Panc1 (cell line): ENCODE measurements around the gene FAM81A. TPM values are rescaled to one million over a fixed set of nuclear protein-coding genes. Genes with fewer than 3 reads are reported as not detected.

Experiments used
- ATAC-seq: fragments of 200-7000 bp; cut with Tn5 transposase; 2 replicates; pipeline ENCODE4 v1.9.1; 2020; ENCODE audit warnings: mild to moderate bottlenecking, moderate library complexity
- BruUV-seq: library from RNA; stranded (reverse); fragments of 400-500 nt; replicated peaks from 2 replicates; lab custom pipeline; 2021; lab: Mats Ljungman, UMichigan
- CTCF ChIA-PET: fragments of 300-600 bp; sonication (Branson Sonifier 250); formaldehyde crosslinking; loops from one replicate; lab custom pipeline; 2022; ENCODE audit warnings: antibody characterized with exemption; lab: Charles Lee
- POLR2A ChIA-PET: fragments of 300-600 bp; sonication (Branson Sonifier 250); formaldehyde crosslinking; loops from one replicate; lab custom pipeline; 2022; ENCODE audit warnings: antibody characterized with exemption; lab: Charles Lee
- DNase-seq: peaks from one replicate; pipeline ENCODE4 v3.0.0-alpha.2; 2010; ENCODE audit warnings: low read depth, low spot score
- H3K27ac ChIP-seq: 2 replicates; pipeline ENCODE4 v1.5.1; 2011; ENCODE audit warnings: mild to moderate bottlenecking, low read length, inconsistent platforms
- H3K27me3 ChIP-seq: fragments of 200-500 bp; sonication (Bioruptor generic); 2 replicates; pipeline ENCODE4 v1.6.0; 2014; ENCODE audit warnings: low read length, inconsistent platforms; ENCODE audit not compliant: control insufficient read depth, insufficient read depth
- H3K36me3 ChIP-seq: fragments of 200-500 bp; sonication (Bioruptor generic); 2 replicates; pipeline ENCODE4 v1.5.1; 2014; ENCODE audit warnings: inconsistent platforms, mild to moderate bottlenecking, low read length, moderate library complexity; ENCODE audit not compliant: control insufficient read depth, insufficient read depth
- H3K4me1 ChIP-seq: 2 replicates; pipeline ENCODE4 v1.5.1; 2011; ENCODE audit warnings: inconsistent platforms, mild to moderate bottlenecking, low read length, moderate library complexity; ENCODE audit not compliant: control insufficient read depth, insufficient read depth
- H3K4me3 ChIP-seq, 2 experiments: 2 replicates each; pipeline ENCODE4 v1.5.1; 2011 to 2012; ENCODE audit warnings: low read depth in 2 of 2, low read length in 2 of 2, mild to moderate bottlenecking in 2 of 2, inconsistent platforms in 1 of 2, moderate library complexity in 1 of 2
- H3K9me3 ChIP-seq: fragments of 200-500 bp; sonication (Bioruptor generic); 2 replicates; pipeline ENCODE4 v1.5.1; 2014; ENCODE audit warnings: low read depth, mild to moderate bottlenecking, inconsistent platforms, low read length, moderate library complexity; ENCODE audit not compliant: control insufficient read depth, insufficient read depth
- POLR2AphosphoS5 ChIP-seq: IDR thresholded peaks from 2 replicates; pipeline ENCODE4 v1.6.1; 2012; ENCODE audit warnings: mild to moderate bottlenecking, low read depth, low read length, moderate library complexity
- SIN3A ChIP-seq: IDR thresholded peaks from 2 replicates; pipeline ENCODE4 v1.6.1; 2012; ENCODE audit warnings: low read depth, mild to moderate bottlenecking, low read length, moderate library complexity, borderline replicate concordance; ENCODE audit not compliant: insufficient read depth
- TCF7L2 ChIP-seq: IDR thresholded peaks from 2 replicates; pipeline ENCODE4 v1.6.1; 2011; ENCODE audit warnings: mild to moderate bottlenecking, low read depth, low read length, inconsistent platforms
- in situ Hi-C: cut with HindIII; loops from 2 replicates; pipeline ENCODE4 v1.10.0; 2016; ENCODE audit warnings: low sequenced_read_pairs, low pct_unique_long_range_greater_than_20kb
- intact Hi-C: fragments of 100-400 bp; cut with micrococcal nuclease; formaldehyde crosslinking; loops from one replicate; pipeline ENCODE4 v1.10.0; 2022; ENCODE audit not compliant: unreplicated experiment
- total RNA-seq: library from RNA; stranded (reverse); gene quantifications from one replicate; pipeline ENCODE4 v1.2.1, GENCODE V29; 2021; ENCODE audit not compliant: unreplicated experiment
- TF ChIP-seq, protein P1 (sequence below), 2 experiments: IDR thresholded peaks; 2 replicates each; pipeline ENCODE4 v1.6.1; 2011 to 2012; ENCODE audit warnings: low read depth in 2 of 2, control low read depth in 1 of 2, low read length in 1 of 2, mild to moderate bottlenecking in 1 of 2, moderate library complexity in 1 of 2; ENCODE audit not compliant: insufficient read depth in 1 of 2
- TF ChIP-seq, protein P2 (sequence below): fragments of 450-650 bp; IDR thresholded peaks from 2 replicates; pipeline ENCODE4 v1.5.1; 2017; ENCODE audit warnings: mild to moderate bottlenecking

FAM81A gene
- total RNA-seq, 1 experiment from 2014 or later = 7.3 TPM

DNA sequence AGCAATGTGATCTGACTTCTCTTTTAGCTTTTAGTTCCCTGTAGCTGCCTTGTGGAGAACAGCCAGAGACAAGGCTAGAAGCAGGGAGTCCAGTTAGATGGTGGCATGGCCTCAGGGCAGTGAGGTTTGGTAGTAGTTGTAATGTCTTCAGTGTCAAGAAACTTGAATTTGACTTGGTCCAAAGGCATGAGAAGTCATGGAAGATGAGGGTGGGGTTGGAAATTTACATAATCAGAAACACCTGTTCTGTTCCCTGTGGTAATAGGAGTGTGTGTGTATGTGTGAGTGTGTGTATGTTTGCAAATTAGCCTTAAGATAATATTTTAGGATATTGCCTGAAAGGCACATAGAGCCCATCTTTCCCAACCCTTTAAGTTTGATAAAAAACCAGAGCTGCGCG, 118.4 kb downstream of the FAM81A start:
- H3K4me3 ChIP-seq = no peak overlapping the region
- POLR2A ChIA-PET = no interaction called here
- intact Hi-C loops = no loop called here
- H3K9me3 ChIP-seq = no peaks in the 10 kb centered on the region
- H3K4me1 ChIP-seq = no peaks in the 10 kb centered on the region
- BruUV-seq = no TSS peak
- CTCF ChIA-PET = no interaction called here
- no peak for DNase-seq
- in situ Hi-C loops = no loop called here
- no peaks in the 10 kb centered on the region for H3K27me3 ChIP-seq
- H3K27ac ChIP-seq = no peak overlapping the region
- TF ChIP-seq POLR2AphosphoS5 (no peak), TCF7L2 (no peak), SIN3A (no peak)
- TF ChIP-seq, protein P1, sequence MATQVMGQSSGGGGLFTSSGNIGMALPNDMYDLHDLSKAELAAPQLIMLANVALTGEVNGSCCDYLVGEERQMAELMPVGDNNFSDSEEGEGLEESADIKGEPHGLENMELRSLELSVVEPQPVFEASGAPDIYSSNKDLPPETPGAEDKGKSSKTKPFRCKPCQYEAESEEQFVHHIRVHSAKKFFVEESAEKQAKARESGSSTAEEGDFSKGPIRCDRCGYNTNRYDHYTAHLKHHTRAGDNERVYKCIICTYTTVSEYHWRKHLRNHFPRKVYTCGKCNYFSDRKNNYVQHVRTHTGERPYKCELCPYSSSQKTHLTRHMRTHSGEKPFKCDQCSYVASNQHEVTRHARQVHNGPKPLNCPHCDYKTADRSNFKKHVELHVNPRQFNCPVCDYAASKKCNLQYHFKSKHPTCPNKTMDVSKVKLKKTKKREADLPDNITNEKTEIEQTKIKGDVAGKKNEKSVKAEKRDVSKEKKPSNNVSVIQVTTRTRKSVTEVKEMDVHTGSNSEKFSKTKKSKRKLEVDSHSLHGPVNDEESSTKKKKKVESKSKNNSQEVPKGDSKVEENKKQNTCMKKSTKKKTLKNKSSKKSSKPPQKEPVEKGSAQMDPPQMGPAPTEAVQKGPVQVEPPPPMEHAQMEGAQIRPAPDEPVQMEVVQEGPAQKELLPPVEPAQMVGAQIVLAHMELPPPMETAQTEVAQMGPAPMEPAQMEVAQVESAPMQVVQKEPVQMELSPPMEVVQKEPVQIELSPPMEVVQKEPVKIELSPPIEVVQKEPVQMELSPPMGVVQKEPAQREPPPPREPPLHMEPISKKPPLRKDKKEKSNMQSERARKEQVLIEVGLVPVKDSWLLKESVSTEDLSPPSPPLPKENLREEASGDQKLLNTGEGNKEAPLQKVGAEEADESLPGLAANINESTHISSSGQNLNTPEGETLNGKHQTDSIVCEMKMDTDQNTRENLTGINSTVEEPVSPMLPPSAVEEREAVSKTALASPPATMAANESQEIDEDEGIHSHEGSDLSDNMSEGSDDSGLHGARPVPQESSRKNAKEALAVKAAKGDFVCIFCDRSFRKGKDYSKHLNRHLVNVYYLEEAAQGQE (IDR thresholded peaks at IDR 0.05; ENCODE audit: insufficient read depth in 1 of 2, low read depth in 2 of 2, low read length in 1 of 2) = no peak
- TF ChIP-seq, protein P2, sequence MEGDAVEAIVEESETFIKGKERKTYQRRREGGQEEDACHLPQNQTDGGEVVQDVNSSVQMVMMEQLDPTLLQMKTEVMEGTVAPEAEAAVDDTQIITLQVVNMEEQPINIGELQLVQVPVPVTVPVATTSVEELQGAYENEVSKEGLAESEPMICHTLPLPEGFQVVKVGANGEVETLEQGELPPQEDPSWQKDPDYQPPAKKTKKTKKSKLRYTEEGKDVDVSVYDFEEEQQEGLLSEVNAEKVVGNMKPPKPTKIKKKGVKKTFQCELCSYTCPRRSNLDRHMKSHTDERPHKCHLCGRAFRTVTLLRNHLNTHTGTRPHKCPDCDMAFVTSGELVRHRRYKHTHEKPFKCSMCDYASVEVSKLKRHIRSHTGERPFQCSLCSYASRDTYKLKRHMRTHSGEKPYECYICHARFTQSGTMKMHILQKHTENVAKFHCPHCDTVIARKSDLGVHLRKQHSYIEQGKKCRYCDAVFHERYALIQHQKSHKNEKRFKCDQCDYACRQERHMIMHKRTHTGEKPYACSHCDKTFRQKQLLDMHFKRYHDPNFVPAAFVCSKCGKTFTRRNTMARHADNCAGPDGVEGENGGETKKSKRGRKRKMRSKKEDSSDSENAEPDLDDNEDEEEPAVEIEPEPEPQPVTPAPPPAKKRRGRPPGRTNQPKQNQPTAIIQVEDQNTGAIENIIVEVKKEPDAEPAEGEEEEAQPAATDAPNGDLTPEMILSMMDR = no peak
- no peak for ATAC-seq
- no peaks in the 10 kb centered on the region for H3K36me3 ChIP-seq

DNA sequence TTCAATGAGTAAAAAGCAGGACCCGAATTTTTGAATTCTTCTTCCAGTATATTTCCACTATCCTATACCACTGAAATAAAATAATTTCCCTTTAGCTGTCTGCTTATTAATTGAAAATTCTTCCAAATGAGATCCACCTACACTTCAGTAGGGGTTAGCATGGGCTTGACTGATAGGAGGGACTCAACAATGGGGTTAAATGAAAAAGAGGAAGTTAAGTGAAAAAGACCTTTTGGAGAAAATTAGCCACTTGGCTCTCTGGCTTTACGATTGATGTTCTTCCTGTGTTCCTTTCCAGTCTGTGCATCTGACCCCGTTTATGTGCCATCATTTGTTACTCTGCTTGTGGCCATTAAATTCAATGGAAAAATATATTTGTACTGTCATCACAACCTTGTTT, 119.6 kb downstream of the FAM81A start:
- in situ Hi-C loops = no loop called here
- ChIA-PET POLR2A (no interaction called here), CTCF (no interaction called here)
- Histone ChIP-seq H3K4me1 (no peaks in the 10 kb centered on the region), H3K36me3 (no peaks in the 10 kb centered on the region), H3K4me3 (no peak overlapping the region), H3K9me3 (no peaks in the 10 kb centered on the region), H3K27me3 (no peaks in the 10 kb centered on the region), H3K27ac (no peak overlapping the region)
- ATAC-seq (no peak), DNase-seq (no peak)
- intact Hi-C loops = no loop called here
- TF ChIP-seq SIN3A = no peak
- BruUV-seq = no TSS peak

DNA sequence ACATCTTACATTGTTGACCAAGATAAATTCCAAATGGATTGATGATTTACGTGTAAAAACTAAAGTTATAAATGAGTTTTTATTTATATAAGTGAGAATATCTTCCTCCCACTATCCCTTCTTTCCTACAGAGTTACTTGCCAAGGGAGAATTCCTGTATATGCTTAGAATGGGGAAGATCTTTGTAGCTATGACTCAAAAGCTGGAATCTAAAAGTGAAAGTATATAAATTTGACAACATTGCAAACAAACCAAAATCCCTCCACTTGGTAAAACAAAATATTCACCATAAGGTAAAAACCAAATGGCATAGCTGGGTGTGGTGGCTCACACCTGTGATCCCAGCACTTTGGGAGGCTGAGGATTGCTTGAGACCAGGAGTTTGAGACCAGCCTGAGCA, 120.9 kb downstream of the FAM81A start:
- no peaks in the 10 kb centered on the region for H3K9me3 ChIP-seq
- ATAC-seq = no peak
- BruUV-seq = no TSS peak
- no peak for DNase-seq
- H3K4me1 ChIP-seq = no peaks in the 10 kb centered on the region
- no peak for TF ChIP-seq SIN3A
- TF ChIP-seq, protein P1 (IDR thresholded peaks at IDR 0.05; ENCODE audit: insufficient read depth in 1 of 2, low read depth in 2 of 2, low read length in 1 of 2) = no peak
- TF ChIP-seq TCF7L2 = no peak
- no peak for TF ChIP-seq POLR2AphosphoS5
- TF ChIP-seq, protein P2 = no peak
- H3K27ac ChIP-seq = no peak overlapping the region
- no peaks in the 10 kb centered on the region for H3K36me3 ChIP-seq
- in situ Hi-C loops = no loop called here
- POLR2A ChIA-PET = no interaction called here
- no peaks in the 10 kb centered on the region for H3K27me3 ChIP-seq
- intact Hi-C loops = no loop called here
- CTCF ChIA-PET = interaction anchor here (1.3 kb wide), 1 partner anchor 30 kb away, joined by 3 read pairs; no protein-coding TSS in a partner anchor
- H3K4me3 ChIP-seq = no peak overlapping the region
